ENCODE measurements around the gene TNS3.

Gene TNS3

DNA sequence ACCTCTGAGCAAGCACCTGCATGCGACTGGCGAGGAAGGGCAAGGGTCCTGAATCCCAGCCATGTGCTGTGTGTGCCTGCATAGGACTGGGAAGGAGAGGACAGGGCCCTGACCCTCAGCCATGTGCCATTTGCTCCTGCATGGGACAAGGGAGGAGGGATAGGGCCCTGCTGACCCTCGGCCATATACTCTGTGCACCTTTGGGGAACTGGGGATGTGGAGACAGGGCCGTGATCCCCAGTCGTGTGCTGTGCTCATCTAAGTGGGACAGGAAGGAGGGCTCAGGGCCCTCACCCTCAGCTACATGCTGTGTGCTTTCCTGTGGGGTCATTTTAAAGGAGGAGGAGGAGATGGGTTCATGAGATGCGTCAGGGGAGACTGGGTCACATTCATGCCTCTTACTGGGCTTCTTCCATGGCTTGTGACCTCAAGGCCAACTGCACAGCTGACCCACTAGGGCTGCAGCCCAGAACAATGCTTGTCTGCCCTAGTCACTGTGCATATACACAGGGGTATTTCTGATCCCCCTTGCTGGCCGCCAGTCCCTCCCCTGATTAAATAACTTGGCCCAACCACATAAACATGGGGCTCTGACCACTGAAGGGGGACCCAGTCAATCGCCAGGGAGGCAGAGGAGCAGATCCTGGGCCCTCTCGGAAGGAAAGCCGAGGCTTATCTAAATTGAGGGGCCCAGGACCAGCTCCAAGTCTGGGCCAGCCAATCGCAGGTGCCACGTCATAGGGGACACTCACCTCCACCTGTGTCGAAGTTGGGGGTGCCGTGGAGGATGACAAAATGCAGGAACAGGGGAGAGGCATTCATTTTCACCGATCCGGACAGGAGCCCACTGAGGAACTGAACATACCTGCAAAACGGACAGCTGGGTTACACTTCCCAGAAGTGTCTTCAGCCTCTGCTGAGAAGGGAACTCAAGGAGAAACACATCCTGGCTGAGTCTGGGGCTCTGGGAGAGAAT, 167.3 kb downstream of the TNS3 start:
- no peak overlapping the region for H3K4me3 ChIP-seq (ENCODE audit: low read depth, low read length)
- DNase-seq (ENCODE audit: low read depth), result no peak
- TF ChIP-seq MYC (IDR thresholded peaks at IDR 0.05; ENCODE audit: low read depth, low read length), result no peak
- no peak for TF ChIP-seq CTCF (IDR thresholded peaks at IDR 0.05; ENCODE audit: low read depth, low read length)
- TF ChIP-seq, protein P1, sequence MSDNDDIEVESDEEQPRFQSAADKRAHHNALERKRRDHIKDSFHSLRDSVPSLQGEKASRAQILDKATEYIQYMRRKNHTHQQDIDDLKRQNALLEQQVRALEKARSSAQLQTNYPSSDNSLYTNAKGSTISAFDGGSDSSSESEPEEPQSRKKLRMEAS (IDR thresholded peaks at IDR 0.05; ENCODE audit: low read depth, low read length), result no peak
- no peak for TF ChIP-seq POLR2A (IDR thresholded peaks at IDR 0.05; ENCODE audit: extremely low read depth, insufficient read length)

- no peak overlapping the region for H3K4me3 ChIP-seq (ENCODE audit: low read depth, low read length)
- TF ChIP-seq POLR2A (IDR thresholded peaks at IDR 0.05; ENCODE audit: extremely low read depth, insufficient read length) (no peak), CTCF (IDR thresholded peaks at IDR 0.05; ENCODE audit: low read depth, low read length) (no peak), MYC (IDR thresholded peaks at IDR 0.05; ENCODE audit: low read depth, low read length) (no peak)
- TF ChIP-seq, protein P1 (IDR thresholded peaks at IDR 0.05; ENCODE audit: low read depth, low read length), result no peak
- DNase-seq (ENCODE audit: low read depth), result no peak
Observed at GRCh38 chr7:47413526-47414341, 168.2 kb downstream of the TNS3 start.

GRCh38 chr7:47411901-47412300, 170.0 kb downstream of the TNS3 start:
- DNase-seq (ENCODE audit: low read depth), result no peak
- TF ChIP-seq, protein P1 (IDR thresholded peaks at IDR 0.05; ENCODE audit: low read depth, low read length), result no peak
- TF ChIP-seq CTCF (IDR thresholded peaks at IDR 0.05; ENCODE audit: low read depth, low read length) (no peak), MYC (IDR thresholded peaks at IDR 0.05; ENCODE audit: low read depth, low read length) (no peak), POLR2A (IDR thresholded peaks at IDR 0.05; ENCODE audit: extremely low read depth, insufficient read length) (no peak)
- no peak overlapping the region for H3K4me3 ChIP-seq (ENCODE audit: low read depth, low read length)

- TF ChIP-seq CTCF (IDR thresholded peaks at IDR 0.05; ENCODE audit: low read depth, low read length) (no peak), POLR2A (IDR thresholded peaks at IDR 0.05; ENCODE audit: extremely low read depth, insufficient read length) (no peak), MYC (IDR thresholded peaks at IDR 0.05; ENCODE audit: low read depth, low read length) (no peak)
- TF ChIP-seq, protein P1 (IDR thresholded peaks at IDR 0.05; ENCODE audit: low read depth, low read length), result no peak
- H3K4me3 ChIP-seq (ENCODE audit: low read depth, low read length), result no peak overlapping the region
- no peak for DNase-seq (ENCODE audit: low read depth)
Observed at GRCh38 chr7:47411281-47411869, 170.5 kb downstream of the TNS3 start.

DNA sequence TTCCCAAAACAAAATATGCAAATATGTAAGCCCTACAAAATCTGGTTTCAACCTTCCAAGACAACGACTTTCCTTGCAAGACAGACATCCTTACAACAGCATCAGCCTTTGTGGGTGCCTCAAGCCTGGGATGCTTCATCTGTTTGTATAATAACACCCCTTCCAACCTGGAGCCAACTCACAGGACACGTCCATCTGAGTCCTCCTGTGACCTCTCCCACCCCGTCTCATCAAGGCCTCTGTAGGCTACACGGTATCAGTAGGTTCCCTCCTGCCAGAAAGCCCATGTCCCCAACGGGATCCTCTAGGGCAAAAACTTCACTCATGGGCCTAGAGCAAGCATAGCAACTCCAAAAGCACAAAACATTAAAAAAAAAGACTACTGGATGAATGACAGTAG, 173.2 kb downstream of the TNS3 start:
- H3K4me3 ChIP-seq (ENCODE audit: low read depth, low read length), result no peak overlapping the region
- no peak for DNase-seq (ENCODE audit: low read depth)
- TF ChIP-seq CTCF (IDR thresholded peaks at IDR 0.05; ENCODE audit: low read depth, low read length) (no peak), POLR2A (IDR thresholded peaks at IDR 0.05; ENCODE audit: extremely low read depth, insufficient read length) (no peak), MYC (IDR thresholded peaks at IDR 0.05; ENCODE audit: low read depth, low read length) (no peak)
- TF ChIP-seq, protein P1 (IDR thresholded peaks at IDR 0.05; ENCODE audit: low read depth, low read length), result no peak
